ENCODE data around the gene AKT1S1. TPM values are rescaled to one million over a fixed set of nuclear protein-coding genes. Genes with fewer than 3 reads are reported as not detected.

AKT1S1 gene
- total RNA-seq, 1 donor from 2014 or later = 4.1 TPM

DNA sequence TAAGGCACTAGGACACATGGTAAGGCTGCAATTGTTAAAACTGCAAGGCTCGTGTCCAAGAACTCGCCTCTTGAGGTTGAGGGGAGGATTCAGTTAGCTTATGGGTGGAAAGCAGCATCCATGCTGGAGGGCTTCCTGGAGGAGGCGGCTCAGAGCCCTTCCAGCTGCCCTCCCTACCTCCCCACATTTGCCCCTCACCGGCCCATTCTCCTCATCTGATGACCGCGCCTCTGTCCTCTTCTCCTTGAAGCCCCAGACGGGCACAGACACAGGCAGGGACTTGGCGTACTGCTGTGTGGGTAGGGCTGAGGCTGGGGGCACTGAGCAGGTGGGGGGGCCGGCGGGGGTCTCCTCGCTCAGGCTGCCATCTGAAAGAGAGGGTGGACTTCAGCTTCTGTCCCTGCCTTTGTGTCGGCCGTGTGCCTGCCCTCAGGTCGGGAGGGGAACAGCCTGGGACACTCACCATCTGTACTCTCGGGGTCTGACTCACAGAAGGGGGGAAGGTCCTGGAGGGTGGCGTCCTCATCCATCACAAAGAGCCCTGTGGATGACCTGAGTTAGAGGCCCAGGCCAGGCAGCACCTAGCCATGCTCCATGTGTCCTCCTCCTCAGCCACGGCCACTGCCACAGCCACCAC lies 5.7 kb downstream of the AKT1S1 start:
- DNase-seq (ENCODE audit: low spot score in 2 of 2) (no peak), FAIRE-seq (no peak)

DNA sequence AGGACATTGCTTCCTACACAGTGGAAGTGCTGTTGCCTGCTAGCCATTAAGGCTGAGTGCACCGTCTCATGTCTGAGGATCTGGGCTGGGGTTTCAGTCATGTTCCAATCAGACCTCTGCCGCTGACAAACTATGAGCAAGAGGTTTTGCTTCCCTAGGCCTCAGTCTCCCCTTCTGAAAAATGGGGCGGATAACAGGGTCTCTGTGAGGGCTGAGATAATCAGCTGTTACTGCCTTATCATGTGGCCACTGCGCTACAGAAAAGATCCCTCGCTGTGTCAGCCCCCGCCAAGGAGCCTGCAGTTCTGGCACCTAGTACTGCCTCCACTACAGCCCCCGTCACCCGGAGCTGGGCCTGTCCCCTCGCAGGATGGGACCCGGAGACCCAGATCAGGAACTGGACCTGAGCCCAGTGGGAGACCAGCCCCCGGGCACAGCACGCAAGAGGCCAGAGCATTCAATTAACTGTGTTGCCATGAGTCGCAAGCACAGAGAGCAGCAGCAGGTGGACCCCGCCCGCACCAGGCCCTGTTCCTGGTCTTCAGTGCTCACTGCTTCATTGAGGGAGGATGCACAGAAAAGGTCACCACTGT lies 6.8 kb downstream of the AKT1S1 start:
- FAIRE-seq = no peak

DNA sequence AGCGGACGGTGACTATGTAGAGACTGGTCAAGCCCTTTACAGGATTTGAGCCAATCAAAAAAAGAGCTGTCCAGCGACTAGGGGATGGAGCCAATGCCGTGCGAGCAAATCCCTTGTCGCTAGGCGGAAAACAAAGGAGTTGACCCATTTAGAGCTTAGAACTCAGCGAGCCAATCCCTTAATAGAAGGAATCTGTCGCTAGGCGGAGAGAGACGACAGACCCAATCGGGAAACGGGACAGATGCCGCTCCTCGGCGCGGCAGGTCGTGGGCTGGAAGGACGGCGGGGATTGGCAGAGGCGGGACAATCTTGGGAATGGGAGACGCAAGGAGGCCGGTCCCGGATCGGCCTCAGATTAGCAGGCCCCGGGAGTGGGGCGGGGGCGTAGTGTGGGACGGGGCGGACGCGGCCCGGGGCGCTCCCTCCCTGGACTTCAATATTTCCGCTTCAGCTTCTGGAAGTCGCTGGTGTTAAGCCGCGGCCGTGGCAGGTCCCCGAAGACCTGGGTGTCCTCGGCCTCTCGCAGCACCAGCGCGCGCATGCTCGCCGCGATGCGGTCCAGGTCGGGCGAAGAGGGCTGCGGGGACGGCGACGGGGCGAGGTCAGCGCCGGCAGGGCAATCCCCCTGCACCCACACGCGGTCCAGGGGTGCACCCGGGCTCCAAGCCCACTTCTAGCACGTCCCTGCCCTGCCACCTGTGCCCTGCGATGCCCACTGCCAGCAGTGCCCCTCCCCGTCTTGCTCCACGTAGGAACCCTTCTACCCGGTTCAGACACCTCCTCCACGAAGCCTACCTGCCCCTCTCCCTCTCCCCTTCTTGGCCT lies 7.5 kb downstream of the AKT1S1 start:
- FAIRE-seq = peak; percentile 99
- peak; percentile 92 for DNase-seq (ENCODE audit: low spot score in 2 of 2)

More for the DNA sequence above, 6.8 kb downstream of the AKT1S1 start:
- no peak for DNase-seq (ENCODE audit: low spot score in 2 of 2)

DNA sequence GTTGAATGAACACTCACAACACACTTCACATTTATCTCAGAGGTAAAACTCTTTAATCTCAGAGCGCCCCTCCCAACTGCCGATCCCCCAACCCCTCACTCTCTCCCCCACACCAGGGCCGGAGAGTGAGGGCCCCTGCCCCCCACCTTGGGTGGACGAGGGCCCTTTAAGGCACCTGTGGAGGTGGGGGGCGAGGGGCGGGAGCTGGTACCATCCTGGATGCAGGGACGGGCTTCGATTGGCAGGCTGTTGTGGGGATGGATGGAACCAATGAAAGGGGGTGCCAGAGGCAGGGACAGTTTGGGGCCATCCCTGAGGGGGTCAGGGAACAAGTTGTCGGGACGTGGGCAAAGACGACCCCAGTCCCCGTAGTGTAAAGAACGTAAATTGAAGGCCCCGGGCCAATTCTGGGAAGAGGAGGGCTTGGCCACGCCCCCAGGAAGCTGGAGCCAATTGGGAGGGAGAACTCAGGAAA lies 8.1 kb downstream of the AKT1S1 start:
- no peak for FAIRE-seq
- DNase-seq (ENCODE audit: low spot score in 2 of 2) = no peak

DNA sequence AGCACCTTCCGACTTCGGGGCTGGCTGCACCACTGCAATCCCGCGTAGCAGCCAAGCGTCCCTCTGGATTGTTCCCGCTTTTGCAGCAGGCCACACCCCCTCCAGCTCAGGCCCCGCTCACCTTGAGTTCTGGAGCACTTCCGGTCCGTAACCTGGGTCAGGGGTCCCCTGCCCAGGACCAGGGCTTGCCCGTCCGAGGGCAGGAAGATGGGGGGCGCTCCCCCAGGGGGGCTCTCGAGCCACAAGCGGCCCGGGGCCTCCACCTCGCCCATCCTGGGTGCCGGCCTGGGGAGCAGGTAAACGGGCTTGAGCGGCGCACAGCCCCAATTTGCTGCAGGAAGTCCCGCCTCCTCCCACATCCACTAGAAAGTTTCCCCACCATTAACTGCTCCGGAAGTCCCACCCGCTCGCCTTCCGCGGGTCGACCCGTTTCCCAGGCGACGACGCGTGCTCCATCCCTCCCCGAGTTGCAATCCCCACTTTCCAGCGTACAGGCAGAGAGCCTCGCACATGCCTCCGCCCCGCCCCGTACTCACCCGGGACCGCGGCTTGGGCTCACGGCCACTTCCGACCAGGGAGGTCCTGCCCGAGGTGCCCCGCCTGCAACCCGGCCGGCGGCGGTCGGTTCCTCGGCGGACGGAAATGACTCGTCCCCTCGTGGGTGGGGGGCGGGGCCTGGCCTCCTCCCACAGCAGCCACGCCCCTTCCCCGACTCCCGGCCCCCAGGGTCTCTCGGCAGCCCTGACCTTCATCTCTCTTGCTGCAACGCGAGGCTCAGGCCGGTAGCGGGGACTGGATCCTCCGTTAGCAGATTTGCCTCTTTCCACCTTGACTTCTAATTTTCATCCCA lies 10.0 kb downstream of the AKT1S1 start, which contains the start of gene PNKP:
PNKP (minus strand) TSS at position 644 of the 850 bp plus-strand sequence; CDS start at position 272, 372 bp downstream.
- no peak for FAIRE-seq
- peak; percentile 92 for DNase-seq (ENCODE audit: low spot score in 2 of 2)

DNA sequence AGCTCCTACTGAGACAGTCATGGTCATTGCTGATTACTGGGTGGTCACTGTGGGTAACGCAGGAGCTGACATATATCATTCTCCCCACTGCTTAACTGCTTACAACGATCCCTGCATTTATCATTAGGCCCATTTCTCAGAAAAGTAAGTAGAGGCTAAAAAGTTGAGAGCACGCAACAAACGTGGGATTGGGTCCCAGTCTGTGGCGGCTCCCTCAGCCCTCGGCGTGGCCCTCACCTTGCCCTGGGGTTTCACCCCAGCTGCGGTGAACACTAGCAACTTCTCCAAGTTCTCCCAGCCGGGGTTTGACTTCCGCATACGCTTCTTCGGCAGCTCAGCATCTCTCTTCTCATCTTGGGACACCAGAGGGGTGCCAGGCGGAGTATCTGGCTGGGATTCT lies 12.3 kb downstream of the AKT1S1 start:
- DNase-seq (ENCODE audit: low spot score in 2 of 2) (no peak), FAIRE-seq (no peak)

DNA sequence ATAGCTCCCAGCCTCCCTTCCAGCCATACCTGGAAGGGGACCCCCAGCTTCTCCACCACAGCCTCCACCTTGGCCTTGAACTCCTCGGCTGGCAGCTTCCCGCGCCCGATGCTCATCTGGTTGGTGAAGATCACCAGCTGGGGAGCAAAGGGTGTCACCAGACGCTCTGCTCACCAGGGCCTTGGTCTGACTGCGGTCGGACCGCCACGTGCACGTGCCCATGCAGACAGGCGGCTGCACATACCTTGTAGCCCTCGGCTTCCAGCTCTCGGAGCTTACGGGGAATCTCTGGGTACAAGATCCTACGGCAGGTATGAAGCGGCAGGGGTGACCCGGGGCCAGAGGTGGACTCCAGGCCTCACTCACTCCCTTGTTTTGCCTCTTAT lies 13.2 kb downstream of the AKT1S1 start:
- no peak for DNase-seq (ENCODE audit: low spot score in 2 of 2)
- no peak for FAIRE-seq

DNA sequence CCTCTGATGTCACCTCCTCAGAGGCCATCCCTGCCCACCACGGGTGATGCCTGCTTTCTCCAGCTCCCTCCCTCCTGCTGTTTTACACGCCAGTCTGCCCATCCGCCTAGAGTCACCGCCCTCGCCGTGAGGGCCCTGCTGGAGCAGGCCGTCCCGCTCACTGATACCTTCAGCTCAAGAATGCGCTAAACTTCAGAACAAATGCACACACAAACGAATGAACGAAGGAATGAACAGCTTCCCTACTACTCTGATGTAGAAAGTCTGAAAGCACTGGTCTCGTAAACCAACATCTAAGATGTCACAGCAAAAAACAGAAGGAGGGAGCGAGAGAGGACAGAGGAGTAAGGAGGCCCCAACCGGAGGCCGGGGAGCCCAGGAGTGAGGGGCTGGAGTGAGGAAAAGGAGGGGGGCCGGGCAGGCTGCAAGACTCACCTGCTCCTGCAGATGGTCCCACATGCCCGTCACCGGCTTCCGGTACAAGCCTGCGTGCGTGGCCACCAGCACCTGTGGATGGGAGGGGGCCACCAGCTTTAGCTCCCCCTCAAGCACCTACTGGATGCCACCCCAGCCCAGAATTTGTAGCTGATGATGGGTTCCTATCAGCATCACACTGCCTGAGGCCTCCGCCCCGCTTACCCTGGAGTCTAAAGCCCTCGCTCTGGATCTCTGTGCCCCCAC lies 13.8 kb downstream of the AKT1S1 start:
- FAIRE-seq (no peak), DNase-seq (ENCODE audit: low spot score in 2 of 2) (no peak)

DNA sequence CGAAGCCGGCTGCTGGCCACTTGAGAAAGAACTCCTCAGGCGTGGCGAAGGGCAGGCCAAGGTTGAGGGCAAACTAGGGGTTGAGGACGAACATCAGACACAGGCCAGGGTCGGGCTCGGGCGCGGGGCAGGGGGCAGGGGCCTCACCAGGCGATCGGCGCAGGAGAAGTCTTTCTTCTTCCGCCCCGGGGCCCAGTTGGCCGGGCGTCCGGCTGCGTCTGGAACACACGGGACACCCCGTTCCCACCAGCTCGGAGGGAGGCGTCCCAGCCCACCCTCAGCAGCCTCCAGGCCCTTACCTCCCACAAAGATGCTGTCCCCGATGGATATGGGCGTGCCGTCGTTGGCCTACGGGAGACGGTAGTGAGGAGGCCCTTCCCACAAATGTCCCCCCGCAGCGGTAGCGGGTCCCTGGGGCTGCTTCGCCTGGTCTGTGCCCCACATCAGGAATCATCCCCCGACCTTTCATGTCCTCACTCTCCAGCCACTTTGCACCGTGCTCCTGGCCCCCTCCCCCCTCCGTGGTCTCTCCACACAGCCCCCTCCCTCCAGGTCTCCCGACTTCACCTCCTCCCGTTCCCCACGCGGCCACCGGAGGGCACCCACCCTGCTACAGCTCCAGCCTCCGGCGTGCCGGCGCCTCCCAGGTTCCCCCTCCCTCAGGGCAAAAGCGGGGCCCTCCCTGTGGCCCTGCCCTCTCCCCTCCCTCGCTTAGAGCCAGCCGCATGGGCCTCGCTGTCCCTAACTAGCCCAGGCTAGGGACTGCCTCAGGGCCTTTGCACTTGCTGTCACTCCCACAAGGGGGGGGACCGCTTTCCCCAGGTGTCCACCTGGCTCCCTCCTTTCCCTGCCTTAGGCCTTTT lies 14.5 kb downstream of the AKT1S1 start:
- DNase-seq (ENCODE audit: low spot score in 2 of 2) (no peak), FAIRE-seq (no peak)

DNA sequence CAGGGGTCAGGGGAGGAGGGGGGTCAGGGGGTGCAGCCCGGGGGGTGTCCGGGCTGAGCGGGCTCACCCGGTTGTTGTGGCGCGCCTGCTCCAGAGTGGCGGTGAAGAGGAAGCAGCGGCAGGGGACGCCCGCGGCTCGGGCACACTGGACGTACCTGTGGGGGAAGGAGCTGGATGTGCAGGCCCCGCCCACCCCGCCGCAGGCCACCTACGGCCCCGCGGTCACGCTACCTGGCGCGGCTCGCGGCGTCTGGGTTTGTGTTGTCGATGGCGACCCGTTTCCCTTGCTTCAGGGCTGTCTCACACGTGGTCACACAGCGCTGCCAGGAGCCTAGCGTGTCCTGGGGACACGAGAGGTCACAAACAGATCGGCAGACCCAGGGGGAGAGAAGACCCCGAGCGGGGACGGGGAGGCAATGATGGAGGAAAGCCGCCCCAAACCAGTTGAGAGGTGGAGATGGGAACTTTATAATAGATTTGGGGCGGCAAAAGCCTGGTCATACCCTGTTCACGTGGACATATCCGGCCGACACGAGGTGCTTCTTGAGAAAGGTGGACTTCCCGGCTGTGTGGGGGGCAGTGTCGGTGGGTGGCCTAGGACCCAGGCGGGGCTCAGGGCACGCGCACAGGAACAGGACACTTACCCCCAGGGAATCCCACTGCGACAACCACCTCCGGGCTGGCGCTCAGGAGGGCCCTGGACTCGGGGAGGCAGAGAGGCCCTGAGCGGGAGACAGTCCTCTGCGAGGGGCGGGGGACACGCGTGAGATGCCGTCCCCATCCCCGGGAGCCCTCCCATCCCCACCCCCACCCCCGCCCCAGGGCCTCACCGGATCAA lies 15.4 kb downstream of the AKT1S1 start:
- FAIRE-seq (no peak), DNase-seq (ENCODE audit: low spot score in 2 of 2) (no peak)

DNA sequence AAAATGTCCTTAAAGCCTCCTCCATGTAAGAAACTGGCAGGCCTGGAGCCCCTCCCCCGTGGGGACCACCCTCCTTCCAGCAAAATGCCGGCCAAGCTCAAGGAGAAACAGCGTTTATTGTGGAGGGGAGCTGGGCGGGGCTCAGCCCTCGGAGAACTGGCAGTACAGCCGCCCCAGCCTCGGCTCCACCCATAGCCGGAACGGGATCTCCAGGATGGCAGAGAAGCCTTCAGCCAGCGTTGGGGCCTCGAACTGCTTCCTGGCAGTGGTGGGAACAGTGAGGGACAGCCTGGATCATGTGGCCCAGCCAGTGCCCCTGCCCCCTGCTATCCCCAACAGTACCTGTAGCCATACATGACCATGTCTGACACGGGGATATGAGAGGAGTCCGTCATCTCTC lies 16.0 kb downstream of the AKT1S1 start:
- DNase-seq (ENCODE audit: low spot score in 2 of 2) (no peak), FAIRE-seq (no peak)

DNA sequence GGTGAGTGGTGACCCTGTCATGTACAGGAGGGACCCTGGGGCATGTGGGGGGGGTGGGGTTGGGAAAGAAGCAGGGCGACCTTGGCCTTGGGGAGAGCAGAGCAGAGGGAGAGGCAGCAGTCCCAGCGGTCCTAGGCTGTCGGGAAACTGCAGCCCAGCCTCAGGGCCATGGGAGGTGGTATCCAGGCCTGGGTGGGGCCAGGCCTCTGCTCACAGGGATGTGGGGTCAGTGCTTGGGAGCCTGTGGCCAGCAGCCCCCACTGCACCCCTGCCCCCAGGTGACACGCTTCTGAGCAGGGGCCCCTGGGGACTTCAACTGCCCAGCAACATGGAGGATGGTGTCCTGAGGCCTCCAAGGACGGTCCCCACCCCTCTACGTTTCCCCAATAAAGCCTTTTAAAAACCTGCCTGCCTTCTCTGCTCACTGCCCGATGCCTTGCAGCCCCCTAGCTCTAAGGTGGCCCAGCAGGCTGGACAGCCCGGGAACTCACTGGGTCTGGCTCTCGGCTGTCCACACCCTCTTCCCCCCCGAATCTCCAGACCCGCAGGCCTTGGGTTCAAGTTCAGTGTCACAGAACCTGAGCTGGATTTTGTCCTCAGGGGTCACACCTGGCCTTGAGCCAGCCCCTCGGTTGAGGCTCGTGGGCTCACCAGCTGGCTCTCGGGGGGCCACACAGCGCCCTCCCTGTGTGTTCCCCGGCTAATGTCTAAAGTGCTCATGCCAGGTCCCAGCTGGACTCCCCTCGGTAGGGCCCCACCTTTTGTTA lies 16.6 kb downstream of the AKT1S1 start:
- FAIRE-seq = no peak

DNA sequence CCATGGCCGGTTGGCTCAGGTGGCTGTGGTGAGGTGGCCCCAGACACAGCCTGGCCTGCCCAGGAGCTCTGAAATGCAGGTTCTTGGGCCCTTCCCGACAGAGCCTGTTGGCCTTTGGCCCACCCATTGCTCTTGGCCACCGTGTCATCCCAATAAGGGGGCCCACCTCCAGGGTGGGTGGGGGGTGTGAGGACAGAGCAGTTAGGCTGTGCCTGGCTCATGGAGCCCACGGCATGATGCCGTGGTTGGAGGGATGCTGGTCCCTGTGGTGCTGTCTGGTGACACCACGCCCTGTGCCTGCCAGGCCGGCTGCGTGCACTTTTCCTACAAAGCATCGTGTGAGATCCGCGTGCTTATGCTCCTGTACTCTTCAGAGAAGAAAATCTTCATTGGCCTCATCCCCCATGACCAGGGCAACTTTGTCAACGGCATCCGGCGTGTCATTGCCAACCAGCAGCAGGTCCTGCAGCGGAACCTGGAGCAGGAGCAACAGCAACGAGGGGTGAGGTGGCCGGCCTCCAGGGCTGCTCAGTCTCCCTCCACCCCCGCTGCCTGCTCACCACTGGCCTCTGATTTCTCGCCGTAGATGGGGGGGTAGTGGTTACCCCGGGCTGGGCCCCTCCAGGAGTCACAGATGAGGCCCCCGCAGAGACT lies 17.3 kb downstream of the AKT1S1 start:
- no peak for FAIRE-seq
- no peak for DNase-seq (ENCODE audit: low spot score in 2 of 2)

More for the DNA sequence above, 16.6 kb downstream of the AKT1S1 start:
- no peak for DNase-seq (ENCODE audit: low spot score in 2 of 2)

DNA sequence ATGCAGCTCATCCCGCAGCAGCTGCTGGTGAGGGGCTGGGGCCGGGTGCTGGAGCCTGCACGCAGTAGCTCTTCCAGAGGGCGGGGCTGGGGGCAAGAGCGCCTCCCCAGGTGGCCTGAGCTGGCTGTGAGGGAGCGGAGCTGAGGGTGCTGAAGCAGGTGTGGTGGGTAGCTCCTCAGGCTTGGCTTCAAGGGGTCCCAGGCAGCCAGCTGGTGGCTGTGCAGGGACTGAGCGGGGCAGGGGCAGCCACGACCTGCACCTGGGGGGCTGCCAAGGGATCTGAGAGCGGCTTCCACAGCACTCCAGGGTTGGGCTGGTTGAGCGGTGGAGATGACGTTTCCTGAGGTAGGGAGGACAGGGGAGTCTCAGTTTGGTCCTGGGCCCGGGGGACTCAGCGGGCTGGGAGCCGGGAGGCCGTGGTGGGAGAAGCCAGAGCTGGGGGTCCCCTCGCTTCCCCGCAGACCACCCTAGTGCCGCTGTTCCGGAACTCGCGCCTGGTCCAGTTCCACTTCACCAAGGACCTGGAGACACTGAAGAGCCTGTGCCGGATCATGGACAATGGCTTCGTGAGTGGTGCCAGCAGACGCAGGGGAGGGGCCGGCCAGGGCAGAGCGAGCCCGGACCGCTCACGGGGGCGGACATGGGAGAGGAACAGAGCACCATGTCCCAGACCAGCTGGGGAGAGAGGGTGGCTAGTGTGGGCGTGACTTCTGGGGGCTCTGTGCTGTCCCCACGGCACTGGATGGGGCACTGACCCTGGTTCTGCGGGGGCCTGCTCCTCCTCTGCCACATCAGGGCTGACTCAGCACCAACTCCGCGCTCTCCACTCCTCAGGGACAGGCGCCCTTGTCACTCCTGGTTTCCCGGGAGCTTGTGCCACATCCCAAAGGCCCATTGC lies 18.8 kb downstream of the AKT1S1 start:
- FAIRE-seq (no peak), DNase-seq (ENCODE audit: low spot score in 2 of 2) (peak in 1 of 2 donors; percentile 64)

DNA sequence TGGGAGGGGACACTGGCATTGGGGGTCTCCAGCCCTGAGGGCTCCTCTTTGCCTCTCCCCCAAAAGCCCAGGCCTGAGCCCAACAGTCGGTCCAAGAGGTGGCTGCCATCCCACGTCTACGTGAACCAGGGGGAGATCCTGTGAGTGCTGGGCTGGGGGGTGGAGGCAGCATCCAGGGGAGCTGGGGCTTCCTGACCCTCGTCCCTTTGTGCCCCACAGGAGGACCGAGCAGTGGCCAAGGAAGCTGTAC lies 19.4 kb downstream of the AKT1S1 start:
- no peak for FAIRE-seq
- DNase-seq (ENCODE audit: low spot score in 2 of 2) = no peak
